Measurements from ENCODE around the gene LPAR3.

LPAR3 gene

GRCh38 chr1:84857906-84858305 lies 35.1 kb downstream of the LPAR3 start:
- DNase-seq (ENCODE audit: low spot score) = no peak

GRCh38 chr1:84856726-84857270 lies 36.2 kb downstream of the LPAR3 start:
- DNase-seq (ENCODE audit: low spot score) = no peak

GRCh38 chr1:84855691-84856630 lies 37.0 kb downstream of the LPAR3 start:
- DNase-seq (ENCODE audit: low spot score) = no peak

- DNase-seq (ENCODE audit: low spot score) = no peak
These were observed 37.8 kb downstream of the LPAR3 start for GRCh38 chr1:84855168-84855567.

- DNase-seq (ENCODE audit: low spot score) = peak; percentile 18
These were observed 39.0 kb downstream of the LPAR3 start for GRCh38 chr1:84853741-84854721.

- no peak for DNase-seq (ENCODE audit: low spot score)
These were observed 41.2 kb downstream of the LPAR3 start for GRCh38 chr1:84851839-84852238.

- no peak for DNase-seq (ENCODE audit: low spot score)
These were observed 43.5 kb downstream of the LPAR3 start for GRCh38 chr1:84849357-84849975.

GRCh38 chr1:84847253-84848250 lies 45.5 kb downstream of the LPAR3 start:
- DNase-seq (ENCODE audit: low spot score) = no peak

- DNase-seq (ENCODE audit: low spot score) = no peak
These were observed 46.6 kb downstream of the LPAR3 start for GRCh38 chr1:84846387-84846786.

GRCh38 chr1:84845357-84845756 lies 47.6 kb downstream of the LPAR3 start:
- no peak for DNase-seq (ENCODE audit: low spot score)

- no peak for DNase-seq (ENCODE audit: low spot score)
These were observed 48.9 kb downstream of the LPAR3 start for GRCh38 chr1:84844094-84844493.

- DNase-seq (ENCODE audit: low spot score) = no peak
These were observed 50.2 kb downstream of the LPAR3 start for GRCh38 chr1:84842748-84843231.

- no peak for DNase-seq (ENCODE audit: low spot score)
These were observed 51.0 kb downstream of the LPAR3 start for GRCh38 chr1:84841971-84842370.

- DNase-seq (ENCODE audit: low spot score) = no peak
These were observed 52.7 kb downstream of the LPAR3 start for GRCh38 chr1:84840346-84840745.

GRCh38 chr1:84839544-84839943 lies 53.5 kb downstream of the LPAR3 start:
- no peak for DNase-seq (ENCODE audit: low spot score)

- no peak for DNase-seq (ENCODE audit: low spot score)
These were observed 56.9 kb downstream of the LPAR3 start for GRCh38 chr1:84836145-84836544.

- no peak for DNase-seq (ENCODE audit: low spot score)
These were observed 57.8 kb downstream of the LPAR3 start for GRCh38 chr1:84835169-84835568.

GRCh38 chr1:84834419-84835064 lies 58.5 kb downstream of the LPAR3 start:
- no peak for DNase-seq (ENCODE audit: low spot score)

GRCh38 chr1:84833194-84833593 lies 59.8 kb downstream of the LPAR3 start:
- no peak for DNase-seq (ENCODE audit: low spot score)

GRCh38 chr1:84830136-84830535 lies 62.9 kb downstream of the LPAR3 start:
- DNase-seq (ENCODE audit: low spot score) = no peak

Data from HuH-7 (cell line).